Measurements from ENCODE around the gene MCM10.
"Not testable (repeated sequence)": the region's sequence is repeated elsewhere in the genome, so short reads cannot be mapped to it uniquely, and the experiment has no call there.

Gene MCM10

GRCh38 chr10:13227031-13227430 lies 65.7 kb downstream of the MCM10 start:
- Histone ChIP-seq H3K4me2 (no peak overlapping the region), H3K27me3 (no peaks in the 10 kb centered on the region), H3K27ac (no peak overlapping the region), H4K20me1 (no peaks in the 10 kb centered on the region), H3K9ac (no peak overlapping the region), H3K9me3 (no peaks in the 10 kb centered on the region), H3K4me1 (no peaks in the 10 kb centered on the region), H3K36me3 (no peaks in the 10 kb centered on the region), H3K4me3 (no peak overlapping the region)
- TF ChIP-seq Cebpa-rat (IDR thresholded peaks at IDR 0.05) = no peak

DNA sequence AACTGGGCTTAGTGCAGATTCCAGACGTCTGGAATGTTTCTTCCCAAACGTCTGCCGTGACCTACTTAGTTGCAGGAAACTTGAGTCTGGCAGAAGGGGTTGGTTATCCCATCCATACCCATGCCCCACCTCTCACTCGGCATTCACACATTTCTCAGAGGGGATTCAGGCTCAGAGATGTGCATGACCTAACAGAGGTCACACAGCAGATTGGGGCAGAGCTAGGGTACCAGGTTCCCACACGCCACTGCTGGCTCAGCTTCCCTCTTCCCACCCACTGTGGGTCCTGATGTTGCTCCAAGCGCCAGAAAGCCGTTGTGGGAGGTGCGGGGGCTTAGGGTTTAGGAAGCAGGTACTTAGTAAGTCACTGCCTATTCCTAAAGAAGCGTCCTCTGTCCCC lies 69.8 kb downstream of the MCM10 start:
- no peaks in the 10 kb centered on the region for H3K36me3 ChIP-seq
- peaks cover 20% of the 10 kb centered on the region for H3K4me1 ChIP-seq
- H3K27ac ChIP-seq = no peak overlapping the region
- no peaks in the 10 kb centered on the region for H3K9me3 ChIP-seq
- no peak overlapping the region for H3K9ac ChIP-seq
- H3K27me3 ChIP-seq = no peaks in the 10 kb centered on the region
- no peaks in the 10 kb centered on the region for H4K20me1 ChIP-seq
- H3K4me2 ChIP-seq = no peak overlapping the region
- H3K4me3 ChIP-seq = no peak overlapping the region
- TF ChIP-seq Cebpa-rat (IDR thresholded peaks at IDR 0.05) = no peak

DNA sequence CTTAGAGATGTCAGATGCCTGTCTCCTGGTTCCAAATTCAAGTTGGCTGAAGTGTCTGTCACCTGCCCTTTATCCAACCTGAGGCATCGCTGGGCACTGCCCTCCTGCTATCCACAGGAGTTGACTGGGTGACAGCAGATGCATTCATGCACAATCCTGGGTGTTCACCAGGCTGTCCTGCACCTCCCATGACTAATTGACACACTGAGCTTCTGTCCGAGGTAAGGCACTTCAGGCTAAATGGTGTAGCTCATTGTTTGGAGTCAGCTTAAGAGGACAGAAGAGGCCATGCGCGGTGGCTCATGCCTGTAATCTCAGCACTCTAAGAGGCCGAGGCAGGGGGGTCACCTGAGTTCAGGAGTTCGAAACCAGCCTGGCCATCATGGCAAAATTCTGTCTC lies 70.5 kb downstream of the MCM10 start:
- Histone ChIP-seq H3K4me3 (no peak overlapping the region), H3K4me1 (peaks cover 20% of the 10 kb centered on the region), H4K20me1 (no peaks in the 10 kb centered on the region), H3K36me3 (no peaks in the 10 kb centered on the region), H3K9me3 (no peaks in the 10 kb centered on the region), H3K27me3 (no peaks in the 10 kb centered on the region), H3K4me2 (no peak overlapping the region), H3K9ac (no peak overlapping the region), H3K27ac (no peak overlapping the region)
- no peak for TF ChIP-seq Cebpa-rat (IDR thresholded peaks at IDR 0.05)

DNA sequence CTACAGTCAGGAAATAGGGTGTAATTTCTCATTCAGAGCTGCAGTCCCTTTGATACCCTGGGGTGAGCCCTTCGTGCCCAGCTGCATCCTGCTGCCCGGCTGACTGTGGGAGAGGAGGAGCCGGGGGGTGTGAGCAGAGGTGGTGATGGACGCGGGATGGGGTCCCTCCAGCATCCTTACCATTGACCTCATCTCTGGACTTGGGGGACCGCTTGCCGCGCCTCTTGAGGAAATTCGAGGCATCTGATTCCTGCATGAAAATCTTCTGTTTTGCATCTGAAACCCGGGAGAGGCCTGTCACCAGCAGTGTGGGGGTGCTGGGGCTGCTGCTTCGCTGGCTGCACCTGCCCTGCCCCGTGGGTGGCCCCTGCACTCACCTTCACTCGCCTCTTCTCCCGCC lies 72.0 kb downstream of the MCM10 start:
- Histone ChIP-seq H3K4me2 (peak overlapping the region; percentile 51), H3K9me3 (no peaks in the 10 kb centered on the region), H3K4me1 (peaks cover 20% of the 10 kb centered on the region), H4K20me1 (no peaks in the 10 kb centered on the region), H3K4me3 (no peak overlapping the region), H3K9ac (no peak overlapping the region), H3K27ac (no peak overlapping the region), H3K27me3 (no peaks in the 10 kb centered on the region), H3K36me3 (no peaks in the 10 kb centered on the region)
- no peak for TF ChIP-seq Cebpa-rat (IDR thresholded peaks at IDR 0.05)

DNA sequence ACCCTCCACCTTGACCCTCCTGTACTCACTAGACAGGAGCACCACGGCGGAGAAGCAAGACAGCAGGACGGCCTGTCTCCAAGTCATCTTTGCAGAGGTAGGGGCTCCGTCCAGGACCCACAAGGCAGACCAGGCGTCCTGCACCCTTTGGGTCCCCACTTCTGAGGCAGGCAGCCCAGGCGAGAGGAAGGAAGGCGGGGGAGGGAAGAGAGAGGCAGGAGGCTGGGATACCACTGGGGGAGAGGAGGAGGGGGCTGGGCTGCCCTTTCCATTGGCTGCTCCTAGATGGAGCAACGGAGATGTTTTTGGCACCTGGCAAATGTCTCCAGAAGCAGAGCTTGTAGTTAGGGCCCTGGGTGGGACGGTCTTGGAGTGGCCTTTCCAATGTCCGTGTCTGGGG lies 72.8 kb downstream of the MCM10 start, which contains the start of gene UCMA:
TSS of gene UCMA (minus strand) at position 203 of the 400 bp plus-strand sequence. CDS start at position 87, 116 bp downstream.
- Histone ChIP-seq H4K20me1 (no peaks in the 10 kb centered on the region), H3K9ac (no peak within 1 kb of the TSS), H3K27ac (no peak within 1 kb of the TSS), H3K4me2 (peak within 1 kb of the TSS; percentile 51), H3K27me3 (no peaks in the 10 kb centered on the region), H3K4me3 (no peak within 1 kb of the TSS), H3K36me3 (no peaks in the 10 kb centered on the region), H3K9me3 (no peaks in the 10 kb centered on the region), H3K4me1 (peaks cover 22% of the 10 kb centered on the region)
- TF ChIP-seq Cebpa-rat (IDR thresholded peaks at IDR 0.05) = no peak

DNA sequence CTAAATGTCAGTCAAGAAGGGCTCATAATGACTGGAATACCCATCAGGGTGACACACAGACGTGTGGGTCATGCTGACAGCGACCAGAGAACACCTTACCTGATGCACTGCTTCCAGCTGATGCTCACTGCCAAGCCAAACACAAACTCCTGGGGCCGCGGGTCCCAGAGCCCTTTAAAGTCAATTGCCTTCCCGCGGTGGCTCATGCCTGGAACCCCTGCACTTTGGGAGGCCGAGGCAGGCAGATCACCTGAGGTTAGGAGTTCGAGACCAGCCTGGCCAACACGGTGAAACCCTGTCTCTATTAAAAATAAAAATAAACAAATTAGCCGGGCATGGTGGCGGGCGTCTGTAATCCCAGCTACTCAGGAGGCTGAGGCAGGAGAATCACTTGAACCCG lies 73.4 kb downstream of the MCM10 start:
- H4K20me1 ChIP-seq, H3K27me3 ChIP-seq, H3K4me3 ChIP-seq, H3K27ac ChIP-seq, H3K4me2 ChIP-seq, H3K9me3 ChIP-seq, H3K36me3 ChIP-seq, H3K9ac ChIP-seq: not testable (repeated sequence)
- H3K4me1 ChIP-seq = peaks cover 27% of the 10 kb centered on the region

GRCh38 chr10:13236638-13237037 lies 75.3 kb downstream of the MCM10 start:
- Histone ChIP-seq H4K20me1 (no peaks in the 10 kb centered on the region), H3K9ac (no peak overlapping the region), H3K4me1 (peaks cover 27% of the 10 kb centered on the region), H3K4me3 (no peak overlapping the region), H3K27ac (no peak overlapping the region), H3K9me3 (no peaks in the 10 kb centered on the region), H3K4me2 (no peak overlapping the region), H3K36me3 (no peaks in the 10 kb centered on the region), H3K27me3 (no peaks in the 10 kb centered on the region)
- TF ChIP-seq Cebpa-rat (IDR thresholded peaks at IDR 0.05) = no peak

DNA sequence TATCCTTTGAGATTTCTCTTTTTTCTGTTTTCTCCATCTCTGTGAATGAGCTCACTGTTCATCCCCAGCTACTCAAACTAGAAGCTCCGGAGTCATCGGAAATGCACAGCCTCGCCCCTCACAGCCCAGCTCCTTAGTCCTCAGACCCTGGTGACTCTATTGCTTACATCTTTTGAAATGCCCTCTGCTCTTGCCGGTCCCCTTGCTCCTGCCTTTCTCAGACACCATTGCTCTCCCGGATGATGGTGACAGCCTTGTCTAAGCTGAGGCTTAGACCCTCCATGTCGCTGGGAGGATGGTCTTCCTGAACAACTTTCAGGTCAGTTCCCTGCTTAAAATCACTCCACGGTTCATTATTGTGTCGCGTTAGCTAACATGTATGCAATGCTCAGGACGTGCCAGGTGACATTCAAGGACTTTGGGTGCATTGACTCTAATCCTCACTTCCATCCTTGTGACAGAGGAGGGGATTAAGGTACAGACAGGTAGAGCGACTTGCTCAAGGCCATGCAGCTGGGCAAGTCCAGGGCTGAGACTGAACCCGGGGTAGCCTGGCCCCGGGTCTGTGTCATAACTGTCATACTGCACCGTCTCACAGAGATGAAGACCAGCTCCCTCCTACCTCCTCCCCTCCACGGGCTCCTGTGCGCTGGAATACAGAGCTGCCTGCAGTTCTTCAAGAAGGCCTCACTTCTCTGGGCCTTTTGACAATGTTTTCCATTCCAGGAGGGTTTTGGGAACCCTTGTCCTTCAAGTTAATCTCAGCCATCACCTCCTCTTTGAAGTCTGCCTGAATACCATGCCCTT lies 77.1 kb downstream of the MCM10 start:
- Histone ChIP-seq H3K4me1 (peaks cover 16% of the 10 kb centered on the region), H4K20me1 (no peaks in the 10 kb centered on the region), H3K4me2 (no peak overlapping the region), H3K27me3 (no peaks in the 10 kb centered on the region), H3K9ac (no peak overlapping the region), H3K9me3 (no peaks in the 10 kb centered on the region), H3K27ac (no peak overlapping the region), H3K36me3 (no peaks in the 10 kb centered on the region), H3K4me3 (no peak overlapping the region)
- TF ChIP-seq Cebpa-rat (IDR thresholded peaks at IDR 0.05) = no peak

DNA sequence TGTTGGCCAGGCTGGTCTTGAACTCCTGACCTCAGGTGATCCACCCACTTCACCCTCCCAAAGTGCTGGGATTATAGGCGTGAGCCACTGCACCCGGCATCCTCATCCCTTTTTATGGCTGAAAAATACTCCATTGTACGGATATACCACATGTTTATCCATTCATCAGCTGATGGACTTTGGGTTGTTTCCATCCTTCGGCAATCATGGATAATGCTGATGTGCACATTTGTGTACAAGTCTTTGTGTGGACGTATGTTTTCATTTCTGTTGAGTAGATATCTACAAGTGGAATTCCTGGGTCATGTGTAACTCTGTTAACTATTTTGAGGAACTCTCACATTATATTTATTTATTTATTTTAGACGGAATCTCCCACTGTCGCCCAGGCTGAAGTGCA lies 78.6 kb downstream of the MCM10 start:
- Histone ChIP-seq H3K4me3 (no peak overlapping the region), H4K20me1 (no peaks in the 10 kb centered on the region), H3K27me3 (no peaks in the 10 kb centered on the region), H3K9me3 (no peaks in the 10 kb centered on the region), H3K4me1 (0 out of 2 replicates have a peak, but pooled peaks cover 6% of the 10 kb centered on the region), H3K27ac (no peak overlapping the region), H3K4me2 (no peak overlapping the region), H3K36me3 (no peaks in the 10 kb centered on the region), H3K9ac (no peak overlapping the region)
- TF ChIP-seq Cebpa-rat (IDR thresholded peaks at IDR 0.05) = no peak

DNA sequence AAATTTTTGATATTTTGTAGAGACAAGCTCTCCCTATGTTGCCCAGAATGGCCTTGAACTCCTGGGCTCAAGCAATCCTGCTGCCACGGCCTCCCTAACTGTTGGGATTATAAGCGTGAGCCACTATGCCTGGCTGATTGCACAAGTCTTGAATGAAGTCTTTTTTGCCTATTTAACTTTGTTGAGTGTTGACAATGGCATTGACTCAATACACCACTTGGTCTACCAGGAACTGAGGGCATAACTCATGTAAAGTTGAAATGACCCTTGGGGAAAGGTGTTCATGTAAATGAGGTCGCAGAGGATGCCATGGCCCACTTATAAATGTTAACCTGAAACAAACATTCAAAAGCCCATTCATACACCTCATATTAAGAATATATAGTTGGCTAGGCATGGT lies 80.3 kb downstream of the MCM10 start:
- 0 out of 2 replicates have a peak, but pooled peaks cover 6% of the 10 kb centered on the region for H3K4me1 ChIP-seq
- H3K27me3 ChIP-seq = no peaks in the 10 kb centered on the region
- no peaks in the 10 kb centered on the region for H3K36me3 ChIP-seq
- H3K27ac ChIP-seq = no peak overlapping the region
- no peak for TF ChIP-seq Cebpa-rat (IDR thresholded peaks at IDR 0.05)
- no peak overlapping the region for H3K4me2 ChIP-seq
- no peaks in the 10 kb centered on the region for H3K9me3 ChIP-seq
- no peak overlapping the region for H3K4me3 ChIP-seq
- H4K20me1 ChIP-seq = no peaks in the 10 kb centered on the region
- H3K9ac ChIP-seq = no peak overlapping the region

GRCh38 chr10:13242260-13242659 lies 80.9 kb downstream of the MCM10 start:
- H3K4me1 ChIP-seq, H3K9me3 ChIP-seq, H3K4me3 ChIP-seq, H3K27me3 ChIP-seq, H4K20me1 ChIP-seq, H3K4me2 ChIP-seq, H3K27ac ChIP-seq, H3K9ac ChIP-seq, H3K36me3 ChIP-seq: not testable (repeated sequence)
